Calu3 (cell line): ENCODE data around the gene NCS1. TPM values are rescaled to one million over a fixed set of nuclear protein-coding genes. Genes with fewer than 3 reads are reported as not detected.
A peak's percentile ranks its signal among the peaks of the same experiment; 100 is the strongest.

Experiments used
- BruUV-seq: library from RNA; stranded (reverse); fragments of 400-500 nt; replicated peaks from 2 replicates; lab custom pipeline; 2021; lab: Mats Ljungman, UMichigan
- CTCF ChIA-PET: fragments of 300-600 bp; sonication (Branson Sonifier 250); formaldehyde crosslinking; loops from one replicate; lab custom pipeline; 2022; ENCODE audit warnings: antibody characterized with exemption; lab: Charles Lee
- DNase-seq: peaks from one replicate; pipeline ENCODE4 v3.0.0; 2022
- H3K27ac Mint-ChIP-seq: one replicate; pipeline ENCODE4 v1.8.0; 2022; ENCODE audit warnings: mixed read lengths; ENCODE audit not compliant: unreplicated experiment
- H3K27me3 Mint-ChIP-seq: one replicate; pipeline ENCODE4 v1.8.0; 2022; ENCODE audit warnings: mixed read lengths; ENCODE audit not compliant: unreplicated experiment
- H3K36me3 Mint-ChIP-seq: one replicate; pipeline ENCODE4 v1.8.0; 2022; ENCODE audit warnings: mild to moderate bottlenecking, moderate library complexity, mixed read lengths; ENCODE audit not compliant: insufficient read depth, unreplicated experiment
- H3K4me1 Mint-ChIP-seq: one replicate; pipeline ENCODE4 v1.8.0; 2022; ENCODE audit warnings: mild to moderate bottlenecking, low read depth, mixed read lengths; ENCODE audit not compliant: unreplicated experiment
- H3K4me3 Mint-ChIP-seq: one replicate; pipeline ENCODE4 v1.8.0; 2022; ENCODE audit warnings: mild to moderate bottlenecking, low read depth, moderate library complexity, mixed read lengths; ENCODE audit not compliant: unreplicated experiment
- H3K9me3 Mint-ChIP-seq: one replicate; pipeline ENCODE4 v1.8.0; 2022; ENCODE audit warnings: low read depth, mixed read lengths; ENCODE audit not compliant: unreplicated experiment
- CTCF ChIP-seq: fragments of 200-600 bp; IDR thresholded peaks from one replicate; pipeline ENCODE4 v1.8.0; 2022; ENCODE audit warnings: antibody characterized with exemption; ENCODE audit not compliant: unreplicated experiment
- intact Hi-C: fragments of 100-400 bp; cut with micrococcal nuclease; formaldehyde crosslinking; loops from one replicate; pipeline ENCODE4 v1.10.0; 2022; ENCODE audit not compliant: unreplicated experiment
- total RNA-seq: library from RNA; stranded (reverse); gene quantifications from 2 replicates; pipeline ENCODE4 v1.2.3, GENCODE V29; 2022

NCS1 gene
- total RNA-seq, 1 experiment from 2014 or later: 16.1 TPM

GRCh38 chr9:130183133-130183762, 11.0 kb downstream of the NCS1 start:
- peak; percentile 31 for DNase-seq
- Mint-ChIP-seq H3K9me3 (no peaks in the 10 kb centered on the region), H3K27ac (peak overlapping the region; percentile 40), H3K4me3 (peak overlapping the region; percentile 10), H3K27me3 (no peaks in the 10 kb centered on the region), H3K4me1 (peaks cover 23% of the 10 kb centered on the region), H3K36me3 (peaks cover 7% of the 10 kb centered on the region)
- no peak for TF ChIP-seq CTCF
- intact Hi-C loops: no loop called here
- no TSS peak for BruUV-seq
- CTCF ChIA-PET: interaction anchor here (0.7 kb wide), 1 partner anchor 1481 kb away, joined by 9 read pairs; the partner anchor contains the start of gene PKN3

- Mint-ChIP-seq H3K4me3 (no peak overlapping the region), H3K27ac (no peak overlapping the region)
- BruUV-seq: no TSS peak
Observed at GRCh38 chr9:130185017-130185416, 12.8 kb downstream of the NCS1 start.

GRCh38 chr9:130185490-130186031, 13.4 kb downstream of the NCS1 start:
- DNase-seq: no peak
- no peaks in the 10 kb centered on the region for H3K27me3 Mint-ChIP-seq
- peaks cover 7% of the 10 kb centered on the region for H3K36me3 Mint-ChIP-seq
- intact Hi-C loops: no loop called here
- peaks cover 23% of the 10 kb centered on the region for H3K4me1 Mint-ChIP-seq
- CTCF ChIA-PET: interaction anchor here (0.6 kb wide), 1 partner anchor 73 kb away, joined by 4 read pairs; no protein-coding TSS in a partner anchor
- no peak overlapping the region for H3K27ac Mint-ChIP-seq
- H3K4me3 Mint-ChIP-seq: no peak overlapping the region
- BruUV-seq: no TSS peak
- H3K9me3 Mint-ChIP-seq: no peaks in the 10 kb centered on the region
- no peak for TF ChIP-seq CTCF

More at GRCh38 chr9:130185017-130185416, 12.8 kb downstream of the NCS1 start:
- intact Hi-C loops: no loop called here
- DNase-seq: no peak
- Mint-ChIP-seq H3K36me3 (peaks cover 7% of the 10 kb centered on the region), H3K4me1 (peaks cover 23% of the 10 kb centered on the region), H3K9me3 (no peaks in the 10 kb centered on the region), H3K27me3 (no peaks in the 10 kb centered on the region)
- CTCF ChIA-PET: no interaction called here
- no peak for TF ChIP-seq CTCF

GRCh38 chr9:130186051-130186450, 13.8 kb downstream of the NCS1 start:
- intact Hi-C loops: no loop called here
- no TSS peak for BruUV-seq
- Mint-ChIP-seq H3K9me3 (no peaks in the 10 kb centered on the region), H3K27me3 (no peaks in the 10 kb centered on the region), H3K36me3 (peaks cover 7% of the 10 kb centered on the region), H3K4me1 (peaks cover 23% of the 10 kb centered on the region), H3K4me3 (peak overlapping the region; percentile 73), H3K27ac (no peak overlapping the region)
- CTCF ChIA-PET: no interaction called here
- TF ChIP-seq CTCF: no peak
- DNase-seq: no peak
